Progenitor cell of endocrine pancreas (in vitro differentiated cells): ENCODE data around the gene SURF6. TPM values are rescaled to one million over a fixed set of nuclear protein-coding genes. Genes with fewer than 3 reads are reported as not detected.
"Not testable (repeated sequence)": the region's sequence is repeated elsewhere in the genome, so short reads cannot be mapped to it uniquely, and the experiment has no call there.

Source experiments
- DNase-seq: peaks from one replicate; pipeline ENCODE4 v3.0.0; 2021; ENCODE audit warnings: low spot score; ENCODE audit not compliant: unreplicated experiment
- H3K27ac Mint-ChIP-seq: 2 replicates; pipeline ENCODE4 v1.8.0; 2021; ENCODE audit warnings: mild to moderate bottlenecking, moderate library complexity, mixed read lengths
- H3K27me3 Mint-ChIP-seq: 2 replicates; pipeline ENCODE4 v1.8.0; 2021; ENCODE audit warnings: mixed read lengths
- H3K36me3 Mint-ChIP-seq: 2 replicates; pipeline ENCODE4 v1.8.0; 2022; ENCODE audit warnings: mixed read lengths; ENCODE audit not compliant: insufficient read depth
- H3K4me1 Mint-ChIP-seq: 2 replicates; pipeline ENCODE4 v1.8.0; 2021; ENCODE audit warnings: low read depth, mixed read lengths
- H3K4me3 Mint-ChIP-seq: 2 replicates; pipeline ENCODE4 v1.8.0; 2021; ENCODE audit warnings: low read depth, mild to moderate bottlenecking, moderate library complexity, mixed read lengths
- H3K9me3 Mint-ChIP-seq: 2 replicates; pipeline ENCODE4 v1.8.0; 2021; ENCODE audit warnings: low read depth, mixed read lengths
- total RNA-seq: library from RNA; stranded (reverse); gene quantifications from 2 replicates; pipeline ENCODE4 v1.2.1, GENCODE V29; 2021
- TF ChIP-seq, protein P1 (sequence below): fragments of 200-600 bp; sonication (generic); IDR thresholded peaks from one replicate; pipeline ENCODE4 v1.5.0; 2021; ENCODE audit warnings: antibody characterized with exemption, mild to moderate bottlenecking; ENCODE audit not compliant: unreplicated experiment

The SURF6 gene
- total RNA-seq, 1 donor from 2014 or later = 23.1 TPM

DNA sequence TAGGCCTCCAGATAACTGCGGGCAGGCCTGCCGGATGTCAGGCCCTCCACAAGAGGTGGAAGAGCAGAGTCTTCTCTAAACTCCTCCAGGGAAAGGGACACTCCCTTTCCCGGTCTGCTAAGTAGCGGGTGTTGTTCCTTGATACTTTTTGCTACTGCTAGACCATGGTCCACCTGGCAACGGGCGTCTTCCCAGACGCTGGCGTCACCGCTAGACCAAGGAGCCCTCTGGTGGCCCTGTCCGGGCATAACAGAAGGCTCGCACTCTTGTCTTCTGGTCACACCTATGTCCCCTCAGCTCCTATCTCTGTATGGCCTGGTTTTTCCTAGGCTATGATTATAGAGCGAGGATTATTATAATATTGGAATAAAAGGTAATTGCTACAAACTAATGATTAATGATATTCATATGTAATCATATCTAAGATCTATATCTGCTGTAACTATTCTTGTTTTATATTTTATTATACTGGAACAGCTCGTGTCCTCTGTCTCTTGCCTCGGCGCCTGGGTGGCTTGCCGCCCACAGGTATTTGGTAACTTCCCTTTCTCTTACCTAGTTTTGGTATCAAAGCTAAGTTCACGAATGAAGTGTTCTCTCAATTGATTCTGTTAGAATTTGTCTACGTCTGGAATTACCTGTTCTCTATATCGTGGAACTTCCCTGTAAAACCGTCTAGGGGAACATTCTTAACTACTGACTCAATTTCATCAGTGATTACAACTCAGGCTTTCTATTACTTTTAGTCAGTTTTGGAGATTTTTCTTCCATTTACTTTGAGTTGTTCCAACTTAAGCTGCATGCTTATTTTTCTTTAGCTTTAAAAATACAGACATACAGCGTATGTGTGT is 6.5 kb downstream of the SURF6 start:
- DNase-seq = not testable (repeated sequence)

DNA sequence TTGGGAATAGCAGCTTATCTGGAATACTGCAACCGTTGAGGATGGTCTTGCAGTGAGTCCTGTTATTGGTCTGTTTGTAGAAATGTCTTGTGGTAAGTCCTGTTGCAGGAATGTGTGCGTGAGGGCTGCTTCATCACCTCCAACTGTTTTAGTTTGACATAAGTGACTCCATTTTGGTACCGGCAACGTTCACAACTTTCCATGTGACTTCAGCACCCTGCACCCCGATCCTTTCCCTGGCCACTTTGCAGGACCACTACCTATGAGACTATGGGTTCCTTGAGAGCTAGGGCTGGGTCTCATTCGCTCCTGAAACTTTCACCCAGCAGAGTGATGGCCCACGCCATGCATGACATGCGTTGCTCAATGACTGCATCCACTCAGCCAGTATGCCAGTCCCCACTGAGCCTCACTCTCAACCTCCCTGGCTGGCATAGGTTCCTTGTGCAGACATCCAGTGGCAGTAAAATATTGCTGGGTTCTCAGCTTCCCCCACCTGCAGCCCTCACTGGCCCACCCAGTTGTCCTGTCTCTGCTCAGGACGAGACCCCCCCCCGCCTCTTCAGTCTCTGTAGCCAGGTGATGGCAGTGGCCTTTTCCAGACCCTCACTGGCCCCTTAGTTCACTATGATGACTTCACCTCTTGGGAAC is 8.0 kb downstream of the SURF6 start:
- no peak for DNase-seq
- peaks cover 2% of the 10 kb centered on the region for H3K27me3 Mint-ChIP-seq
- TF ChIP-seq, protein P1, sequence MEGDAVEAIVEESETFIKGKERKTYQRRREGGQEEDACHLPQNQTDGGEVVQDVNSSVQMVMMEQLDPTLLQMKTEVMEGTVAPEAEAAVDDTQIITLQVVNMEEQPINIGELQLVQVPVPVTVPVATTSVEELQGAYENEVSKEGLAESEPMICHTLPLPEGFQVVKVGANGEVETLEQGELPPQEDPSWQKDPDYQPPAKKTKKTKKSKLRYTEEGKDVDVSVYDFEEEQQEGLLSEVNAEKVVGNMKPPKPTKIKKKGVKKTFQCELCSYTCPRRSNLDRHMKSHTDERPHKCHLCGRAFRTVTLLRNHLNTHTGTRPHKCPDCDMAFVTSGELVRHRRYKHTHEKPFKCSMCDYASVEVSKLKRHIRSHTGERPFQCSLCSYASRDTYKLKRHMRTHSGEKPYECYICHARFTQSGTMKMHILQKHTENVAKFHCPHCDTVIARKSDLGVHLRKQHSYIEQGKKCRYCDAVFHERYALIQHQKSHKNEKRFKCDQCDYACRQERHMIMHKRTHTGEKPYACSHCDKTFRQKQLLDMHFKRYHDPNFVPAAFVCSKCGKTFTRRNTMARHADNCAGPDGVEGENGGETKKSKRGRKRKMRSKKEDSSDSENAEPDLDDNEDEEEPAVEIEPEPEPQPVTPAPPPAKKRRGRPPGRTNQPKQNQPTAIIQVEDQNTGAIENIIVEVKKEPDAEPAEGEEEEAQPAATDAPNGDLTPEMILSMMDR = no peak
- H3K4me3 Mint-ChIP-seq = no peak overlapping the region
- peaks cover 14% of the 10 kb centered on the region for H3K9me3 Mint-ChIP-seq
- H3K4me1 Mint-ChIP-seq = no peaks in the 10 kb centered on the region
- H3K36me3 Mint-ChIP-seq = peaks cover 22% of the 10 kb centered on the region
- no peak overlapping the region for H3K27ac Mint-ChIP-seq

More for the DNA sequence above, 6.5 kb downstream of the SURF6 start:
- peaks cover 23% of the 10 kb centered on the region for H3K36me3 Mint-ChIP-seq
- H3K9me3 Mint-ChIP-seq, H3K4me3 Mint-ChIP-seq, H3K27me3 Mint-ChIP-seq, H3K4me1 Mint-ChIP-seq: not testable (repeated sequence)
- TF ChIP-seq, protein P1 = peak; percentile 65
- H3K27ac Mint-ChIP-seq = peak overlapping the region; percentile 80

DNA sequence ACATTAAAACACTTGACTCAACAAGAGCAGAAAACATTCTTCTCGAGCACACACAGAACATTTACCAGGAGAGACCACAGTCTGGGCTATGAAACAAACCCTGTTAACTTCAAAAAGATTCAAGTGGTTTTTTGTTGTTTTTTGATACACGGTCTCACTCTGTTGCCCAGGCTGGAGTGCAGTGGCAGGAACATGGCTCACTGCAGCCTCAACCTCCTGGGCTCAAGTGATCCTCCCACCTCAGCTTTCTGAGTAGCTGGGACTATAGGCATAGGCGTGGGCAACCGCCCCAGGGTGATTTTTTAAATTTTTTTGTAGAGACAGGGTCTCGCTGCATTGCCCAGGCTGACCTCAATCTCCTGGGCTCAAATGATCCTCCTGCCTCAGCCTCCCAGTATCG is 9.0 kb downstream of the SURF6 start:
- peaks cover 20% of the 10 kb centered on the region for H3K36me3 Mint-ChIP-seq
- H3K27ac Mint-ChIP-seq = not testable (repeated sequence)

DNA sequence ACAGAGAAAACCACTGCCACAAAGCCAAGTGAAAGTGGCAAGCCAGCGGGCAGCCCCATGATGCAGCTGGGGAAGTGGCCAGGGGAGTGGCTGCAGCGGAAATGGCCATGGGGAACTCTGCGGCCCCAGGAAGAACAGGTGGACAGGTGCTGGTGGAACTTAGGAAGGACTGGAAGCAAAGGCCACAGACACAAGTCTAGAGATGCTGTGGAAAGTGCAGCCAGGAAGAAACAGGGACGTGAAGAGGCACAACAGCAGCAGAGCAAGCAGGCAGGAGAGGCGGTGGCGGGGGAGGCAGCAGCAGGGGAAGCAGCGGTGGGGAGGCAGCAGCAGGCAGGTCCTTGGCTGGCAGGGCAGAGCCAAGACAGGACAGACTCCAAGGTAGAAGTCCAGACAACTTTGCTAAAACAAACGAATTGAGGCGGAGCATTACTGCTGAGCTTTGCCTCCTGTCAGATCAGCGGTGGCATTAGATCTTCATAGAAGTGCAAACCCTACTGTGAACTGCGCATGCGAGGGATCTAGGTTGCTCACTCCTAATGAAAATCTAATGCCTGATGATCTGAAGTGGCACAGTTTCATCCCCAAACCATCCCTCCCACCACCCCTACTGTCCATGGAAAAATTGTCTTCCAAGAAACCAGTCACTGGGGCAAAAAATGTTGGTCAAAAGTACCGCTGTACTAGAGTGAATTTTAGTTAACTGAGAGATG is 11.8 kb downstream of the SURF6 start:
- no peak overlapping the region for H3K27ac Mint-ChIP-seq

More for the DNA sequence above, 9.0 kb downstream of the SURF6 start:
- not testable (repeated sequence) for DNase-seq, H3K4me3 Mint-ChIP-seq, H3K27me3 Mint-ChIP-seq, H3K4me1 Mint-ChIP-seq
- peaks cover 14% of the 10 kb centered on the region for H3K9me3 Mint-ChIP-seq

DNA sequence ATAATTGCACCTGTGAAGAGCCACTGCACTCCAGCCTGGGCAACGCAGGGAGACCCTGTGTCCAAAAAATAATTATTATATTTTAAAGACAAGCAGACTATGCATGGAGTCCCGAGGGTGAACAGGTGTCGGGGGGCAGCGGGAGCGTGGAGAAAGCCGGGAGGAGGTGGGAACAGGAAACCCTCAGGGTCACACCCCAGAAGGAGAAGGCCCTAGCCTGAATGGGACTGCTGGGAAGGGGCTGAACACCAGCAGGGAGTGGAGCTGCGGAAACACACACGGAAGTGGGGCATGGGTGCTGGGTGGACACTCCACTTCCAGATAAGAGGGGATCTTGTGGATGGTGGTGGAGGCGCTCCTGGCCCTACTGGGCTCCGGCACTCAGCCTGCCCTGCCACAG is 12.8 kb downstream of the SURF6 start:
- Mint-ChIP-seq H3K36me3 (no peaks in the 10 kb centered on the region), H3K27ac (no peak overlapping the region), H3K27me3 (peaks cover 2% of the 10 kb centered on the region), H3K9me3 (peaks cover 5% of the 10 kb centered on the region), H3K4me1 (no peaks in the 10 kb centered on the region), H3K4me3 (no peak overlapping the region)
- no peak for DNase-seq
- TF ChIP-seq, protein P1 = no peak

More for the DNA sequence above, 11.8 kb downstream of the SURF6 start:
- peaks cover 14% of the 10 kb centered on the region for H3K9me3 Mint-ChIP-seq
- TF ChIP-seq, protein P1 = no peak
- no peak for DNase-seq
- no peak overlapping the region for H3K4me3 Mint-ChIP-seq
- H3K4me1 Mint-ChIP-seq = no peaks in the 10 kb centered on the region
- H3K27me3 Mint-ChIP-seq = peaks cover 2% of the 10 kb centered on the region
- H3K36me3 Mint-ChIP-seq = peaks cover 9% of the 10 kb centered on the region
